G401.6 (cell line): Measurements from ENCODE around the gene SOX6.
"Not testable (repeated sequence)": the region's sequence is repeated elsewhere in the genome, so short reads cannot be mapped to it uniquely, and the experiment has no call there.

Source experiments
- FAIRE-seq: peaks from 2 replicates; lab custom pipeline; 2012; peaks lifted over from hg19 to GRCh38; lab: Jason Lieb, UNC

Gene SOX6

DNA sequence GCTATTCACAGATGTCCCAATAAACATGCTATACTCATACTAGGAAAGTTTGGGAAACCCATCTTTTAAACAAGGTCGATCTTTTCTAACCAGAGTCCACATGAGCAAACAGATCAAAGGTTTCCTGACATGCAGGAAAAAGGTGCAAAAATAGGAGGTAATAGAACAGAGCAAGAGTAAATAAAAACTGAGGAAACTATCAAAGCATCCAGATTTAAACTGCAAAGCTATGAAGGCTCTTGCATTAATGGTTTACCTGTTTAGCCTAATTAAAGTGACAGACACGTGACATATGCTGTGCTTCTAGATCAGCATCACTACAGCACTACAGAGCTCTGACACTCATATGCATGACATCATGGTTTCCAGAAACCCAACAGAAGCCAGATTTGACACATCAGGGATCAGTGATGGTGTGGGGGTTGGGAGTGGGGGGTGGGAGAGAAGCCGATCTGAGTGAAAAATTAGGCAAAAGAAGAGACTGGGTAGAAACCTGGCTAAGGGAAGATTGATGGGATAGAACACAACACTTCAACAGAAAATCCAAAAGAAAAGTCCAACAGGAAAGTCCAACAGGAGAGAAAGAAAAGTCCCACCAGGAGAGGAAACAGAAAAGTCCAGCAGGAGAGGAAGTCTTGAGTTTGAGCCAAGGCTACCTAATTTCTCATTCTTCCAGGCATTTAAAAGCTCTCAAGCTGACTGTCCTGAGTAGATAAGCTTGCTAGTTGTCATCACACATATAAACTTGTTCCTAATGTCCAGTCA, 262.3 kb downstream of the SOX6 start:
- FAIRE-seq, result no peak

DNA sequence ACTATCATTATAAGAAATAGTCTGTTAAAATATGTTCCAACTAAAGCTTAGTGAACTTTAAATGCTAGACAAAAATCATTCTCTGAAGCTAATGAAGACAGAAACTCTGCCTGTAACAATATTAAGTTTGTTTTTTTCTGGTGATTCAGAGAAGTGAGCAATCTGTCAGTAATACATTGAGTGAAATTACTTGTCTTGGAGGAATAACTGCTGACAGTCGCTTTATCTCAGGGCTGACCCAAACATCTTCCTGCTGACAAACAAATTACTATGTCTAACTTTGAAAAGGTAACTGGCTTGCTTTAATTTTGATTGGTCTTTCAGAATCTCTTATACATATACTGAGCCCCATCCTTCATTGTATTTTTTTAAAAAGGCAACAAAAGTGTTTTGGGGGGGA, 264.5 kb downstream of the SOX6 start:
- FAIRE-seq, result no peak

DNA sequence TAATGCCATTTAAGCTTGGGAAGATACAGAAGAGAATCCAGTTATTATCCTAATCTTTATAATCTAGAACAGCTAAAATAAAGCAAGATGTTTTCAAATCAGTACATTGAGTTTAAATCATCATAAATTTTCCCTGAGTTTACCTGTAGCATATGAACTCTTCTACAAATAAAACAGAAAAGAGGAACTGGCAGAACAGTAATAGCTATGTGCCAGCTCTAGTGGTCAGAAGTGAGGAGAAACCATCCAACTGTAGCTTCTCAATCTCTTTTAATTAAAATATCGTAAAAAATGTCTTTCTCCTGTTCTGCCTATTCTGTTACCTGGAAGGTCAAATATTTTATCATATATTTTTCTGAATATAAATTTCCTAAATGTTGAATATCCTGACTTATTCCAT, 266.9 kb downstream of the SOX6 start:
- FAIRE-seq, result no peak

DNA sequence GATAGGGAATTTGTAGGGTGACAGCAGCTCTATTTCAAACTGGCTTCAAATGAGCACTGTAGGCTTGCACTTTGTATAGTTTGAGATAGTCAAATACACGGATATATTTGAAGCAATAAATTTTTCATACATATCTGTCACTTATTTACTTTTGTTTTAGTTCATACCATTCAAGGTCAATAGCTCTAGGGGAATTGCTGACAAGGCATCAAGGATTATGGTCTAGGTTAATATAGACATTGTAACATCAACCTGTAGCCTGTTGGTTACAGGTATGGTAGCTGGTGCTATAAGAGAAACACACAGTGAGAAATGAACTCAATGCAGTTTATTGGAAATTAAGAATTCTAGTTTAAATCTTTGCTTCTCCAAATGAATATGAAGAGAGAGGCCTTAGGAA, 267.6 kb downstream of the SOX6 start:
- FAIRE-seq, result no peak

DNA sequence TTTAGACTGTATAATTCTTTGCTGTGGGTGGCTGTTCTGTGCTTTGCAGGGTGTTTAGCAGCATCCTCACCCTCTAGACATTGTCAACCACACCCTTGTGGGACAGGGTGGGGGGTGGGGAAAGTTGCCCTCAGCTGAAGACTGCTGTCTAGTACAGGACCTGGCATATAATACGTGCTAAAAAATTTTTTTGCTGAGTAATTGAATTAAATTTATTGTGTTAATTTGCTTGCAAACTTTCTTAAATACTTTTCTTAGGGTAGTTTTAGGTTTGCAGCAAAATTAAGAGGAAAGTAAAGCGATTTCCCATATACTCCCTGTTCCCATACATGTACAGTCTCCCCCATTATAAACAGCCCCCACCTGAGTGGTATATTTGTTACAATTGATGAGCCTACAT, 268.5 kb downstream of the SOX6 start:
- FAIRE-seq, result no peak

DNA sequence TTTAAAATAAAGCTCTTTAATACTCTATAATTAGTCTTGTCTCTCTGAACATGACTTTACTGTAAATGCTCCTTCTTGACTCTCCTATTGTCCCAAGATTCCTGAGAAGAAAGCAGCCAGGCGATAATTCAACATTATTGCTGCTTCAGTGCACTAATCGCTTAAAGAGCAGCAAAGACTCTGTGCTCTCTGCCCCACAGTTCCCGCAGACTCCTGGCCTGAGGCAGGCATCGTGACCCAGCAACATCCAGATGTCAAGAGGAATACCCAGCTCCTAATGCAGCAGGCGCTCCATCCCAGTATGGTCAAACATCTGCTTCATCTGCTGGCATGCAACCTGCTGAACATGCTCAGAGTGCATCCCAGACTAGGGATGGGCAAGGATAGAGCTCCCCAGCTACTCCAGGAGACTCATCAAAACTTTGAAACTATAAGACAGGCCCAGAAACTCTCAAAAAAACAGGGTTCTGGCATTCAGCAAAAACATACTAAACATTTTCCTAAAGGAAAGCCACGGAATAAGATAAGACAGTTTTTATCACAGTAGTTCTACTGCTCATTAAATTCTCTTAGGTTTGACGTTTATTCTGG, 270.0 kb downstream of the SOX6 start:
- FAIRE-seq, result no peak

DNA sequence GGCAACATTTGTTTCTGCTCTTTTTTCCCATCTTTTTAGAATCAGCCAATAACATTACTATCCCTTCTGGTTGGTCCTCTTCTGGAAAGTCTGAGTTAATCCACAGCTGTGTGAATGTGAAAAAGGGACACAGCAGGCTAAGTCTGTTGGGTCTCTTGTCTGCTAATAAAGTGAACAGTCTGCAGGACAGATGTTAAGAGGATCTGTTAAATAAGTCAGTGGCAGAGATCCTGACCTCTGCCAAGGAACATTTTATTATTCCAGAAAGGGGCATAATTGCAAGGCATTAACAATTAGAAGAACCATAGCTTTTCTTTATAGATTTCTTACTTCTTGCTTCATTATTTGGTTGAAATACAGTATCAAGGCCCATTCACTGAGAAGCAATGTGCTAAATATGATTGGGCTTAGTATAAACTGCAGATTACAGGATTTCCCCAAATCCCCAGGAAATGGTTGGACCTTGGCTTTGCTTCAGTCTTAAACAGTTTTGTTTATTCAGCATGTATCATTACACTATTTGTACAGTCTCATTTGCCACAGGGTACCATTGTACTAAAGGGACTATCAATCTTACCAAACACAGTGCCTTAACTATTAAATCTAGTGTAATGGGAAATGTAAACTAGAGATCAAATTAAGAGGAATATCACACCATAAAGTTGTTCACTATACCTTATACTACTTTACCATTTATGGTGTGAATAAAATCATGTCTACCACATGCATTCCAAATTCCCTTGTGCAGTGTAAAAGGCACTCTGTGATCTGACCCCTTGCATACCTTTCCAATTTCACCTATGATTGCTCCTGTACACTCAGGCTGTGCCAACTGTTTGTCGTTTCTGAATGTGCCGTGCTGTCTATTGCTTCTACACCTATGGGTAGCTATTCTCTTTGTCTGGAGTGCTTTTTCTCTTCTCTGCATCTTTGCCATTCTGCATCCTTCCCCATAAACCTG, 274.0 kb downstream of the SOX6 start:
- no peak for FAIRE-seq

DNA sequence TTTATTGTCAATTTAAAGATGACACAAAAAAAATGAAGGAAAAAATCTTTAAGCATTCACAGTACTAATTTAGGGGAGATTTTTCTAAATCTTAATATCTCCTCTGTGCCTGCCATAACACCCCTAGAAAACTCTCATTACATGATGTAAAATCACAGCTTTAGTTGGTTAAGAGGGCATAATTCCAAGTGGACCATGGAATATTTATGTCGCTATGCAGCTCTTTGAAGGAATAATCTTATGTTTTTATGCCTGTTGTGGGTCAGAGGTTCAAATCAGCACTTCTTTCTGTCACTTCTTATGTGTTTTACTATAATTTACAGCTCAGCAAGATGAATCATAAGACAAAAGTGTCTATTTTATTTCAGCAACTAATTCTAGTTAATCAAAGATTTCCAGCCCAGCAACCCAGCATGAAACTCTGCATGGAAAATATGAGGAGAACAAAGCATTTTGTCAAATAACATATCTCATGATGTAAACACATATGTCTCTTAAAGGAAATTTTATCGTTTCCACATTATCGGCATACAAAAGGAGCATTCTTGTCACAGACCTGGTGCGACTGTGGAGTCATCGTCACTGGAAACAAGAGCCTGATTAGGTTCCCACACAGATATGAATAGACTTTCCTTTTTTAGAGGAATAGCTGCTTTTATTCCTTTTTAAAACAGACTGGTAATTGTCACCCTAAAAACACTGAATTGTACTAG, 274.8 kb downstream of the SOX6 start:
- FAIRE-seq, result no peak

DNA sequence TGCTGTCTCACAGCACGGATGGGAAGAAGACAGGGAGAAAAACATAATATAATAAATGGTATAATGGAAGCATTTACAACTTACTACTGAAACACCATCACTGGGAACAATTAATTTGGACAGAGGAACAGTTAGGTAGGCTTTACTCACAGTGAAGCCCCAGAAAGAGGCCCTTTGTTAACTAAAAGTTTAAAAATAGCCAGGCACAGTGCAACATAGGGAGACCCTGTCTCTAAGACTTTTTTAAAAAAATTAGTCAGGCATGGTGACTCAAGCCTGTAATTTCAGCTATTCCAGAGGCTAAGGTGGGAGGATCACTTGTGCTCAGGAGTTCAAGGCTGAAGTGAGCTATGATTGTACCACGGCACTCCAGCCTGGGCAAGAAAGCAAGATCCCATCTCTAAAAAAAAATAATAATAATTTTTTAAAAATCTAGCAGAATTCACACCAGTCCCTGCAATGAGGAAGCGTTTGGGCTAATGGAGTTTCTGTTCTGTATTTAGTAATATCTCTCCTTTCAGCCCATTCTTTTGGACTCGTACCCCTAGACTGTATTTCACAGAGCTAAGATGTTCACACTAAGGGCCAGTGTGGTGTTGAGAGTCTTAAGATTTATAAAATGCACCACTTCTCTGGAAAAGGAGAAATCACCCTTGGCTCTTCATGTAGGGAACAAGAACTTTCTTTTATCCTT, 275.5 kb downstream of the SOX6 start:
- FAIRE-seq, result no peak

DNA sequence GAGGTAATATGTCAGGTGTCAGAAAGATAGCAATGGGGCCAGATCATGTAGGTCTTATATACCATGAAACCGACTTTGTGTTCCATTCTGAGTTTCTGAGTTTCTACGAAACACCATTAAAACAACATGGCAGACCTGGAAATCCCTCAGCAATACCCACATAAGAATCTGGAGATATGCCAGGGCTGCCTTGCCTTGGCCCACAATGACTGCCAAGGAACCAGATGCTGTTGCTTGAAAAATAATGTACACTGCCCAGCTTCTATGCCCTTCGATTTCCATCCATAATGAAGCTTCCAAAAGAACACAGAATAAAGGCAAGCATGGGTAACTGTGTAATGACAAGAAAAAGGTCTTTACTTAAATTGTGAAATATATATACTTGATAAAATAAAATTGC, 277.4 kb downstream of the SOX6 start:
- no peak for FAIRE-seq

DNA sequence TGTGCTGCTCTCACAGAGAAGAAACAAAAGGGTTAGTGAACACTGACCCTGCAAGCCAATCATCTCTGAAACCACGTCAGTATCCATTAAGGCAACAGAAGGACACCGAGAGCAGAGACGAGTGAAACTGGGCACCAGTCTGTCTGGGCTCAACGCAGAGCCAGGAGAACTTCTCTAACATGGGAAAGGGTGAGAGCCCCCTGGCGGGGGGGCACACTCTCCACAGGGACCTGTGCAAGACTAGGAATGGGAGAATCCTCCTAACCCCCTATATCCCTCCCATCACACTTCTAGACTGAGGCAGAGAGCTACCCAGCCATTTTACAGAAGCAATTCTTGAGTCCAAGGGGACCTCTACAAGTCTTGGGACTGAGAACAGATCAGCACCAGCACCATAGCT, 285.8 kb downstream of the SOX6 start:
- no peak for FAIRE-seq

DNA sequence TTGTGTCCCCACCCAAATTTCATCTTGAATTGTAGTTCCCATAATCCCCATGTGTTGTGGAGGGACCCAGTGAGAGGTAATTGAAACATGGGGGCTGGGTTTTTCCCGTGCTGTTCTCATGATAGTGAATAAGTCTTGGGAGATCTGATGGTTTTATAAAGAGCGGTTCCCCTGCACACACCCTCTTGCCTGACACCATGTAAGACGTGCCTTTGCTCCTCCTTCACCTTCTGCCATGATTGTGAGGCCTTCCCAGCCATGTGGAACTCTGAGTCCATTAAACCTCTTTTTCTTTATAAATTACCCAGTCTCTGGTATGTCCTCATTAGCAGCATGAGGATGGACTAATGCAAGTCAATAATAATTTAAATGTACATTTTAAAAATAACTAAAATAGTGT, 289.1 kb downstream of the SOX6 start:
- not testable (repeated sequence) for FAIRE-seq

DNA sequence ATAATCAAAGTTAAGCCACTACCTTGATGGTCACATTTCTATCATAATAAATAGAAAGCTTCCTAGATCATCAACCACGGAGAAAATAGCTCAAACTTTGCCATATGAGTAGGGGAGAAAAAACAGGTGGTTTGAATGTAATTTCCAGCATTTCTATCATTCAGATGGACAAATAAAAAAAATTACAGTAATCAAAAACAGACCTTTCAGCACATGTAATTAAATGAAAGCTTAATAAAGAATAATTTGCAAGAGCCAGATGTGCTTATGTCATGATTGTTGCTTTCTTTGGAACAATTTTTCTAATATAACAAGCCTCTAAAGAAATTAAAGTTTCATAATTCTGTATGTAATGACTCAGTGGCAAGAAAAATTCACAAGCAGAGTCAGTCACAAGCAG, 297.0 kb downstream of the SOX6 start:
- no peak for FAIRE-seq

DNA sequence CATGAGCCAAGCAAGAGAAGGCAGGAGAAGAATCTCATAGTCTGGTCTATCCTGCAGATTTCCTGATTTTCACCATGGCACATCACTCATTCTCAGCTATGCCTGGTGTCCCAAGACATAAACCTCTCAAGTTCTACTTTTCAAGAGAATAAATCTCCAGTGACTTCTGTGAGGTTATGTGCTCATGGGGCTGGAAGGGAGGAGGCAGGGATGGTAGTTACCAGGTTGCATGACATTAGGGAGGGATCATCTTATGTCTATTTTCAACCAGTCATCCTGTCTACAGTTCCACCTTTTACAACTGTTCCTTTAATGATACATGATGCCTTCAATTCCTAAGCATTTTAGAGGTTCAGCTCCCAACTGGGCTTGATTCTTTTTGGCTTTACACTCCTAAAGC, 297.7 kb downstream of the SOX6 start:
- FAIRE-seq, result no peak

DNA sequence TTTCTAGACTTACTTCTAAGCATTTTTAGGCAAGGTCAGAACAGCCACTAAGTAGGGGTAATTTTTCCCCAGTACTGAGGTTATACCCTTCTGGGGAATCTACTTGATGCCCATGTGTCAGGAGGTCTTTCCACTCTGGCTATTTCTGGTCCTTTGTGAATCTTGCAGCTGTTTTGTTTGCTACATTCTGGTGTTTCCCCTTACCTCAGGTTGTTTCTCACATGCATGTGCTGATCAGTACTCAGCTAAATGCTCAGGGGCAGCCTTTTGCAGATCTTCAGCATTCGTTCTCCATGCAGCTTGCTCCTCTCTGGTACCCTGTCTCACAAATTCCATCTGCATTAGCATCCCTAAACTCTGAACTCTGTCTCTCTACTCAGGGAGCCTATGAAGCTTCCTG, 303.6 kb downstream of the SOX6 start:
- no peak for FAIRE-seq

DNA sequence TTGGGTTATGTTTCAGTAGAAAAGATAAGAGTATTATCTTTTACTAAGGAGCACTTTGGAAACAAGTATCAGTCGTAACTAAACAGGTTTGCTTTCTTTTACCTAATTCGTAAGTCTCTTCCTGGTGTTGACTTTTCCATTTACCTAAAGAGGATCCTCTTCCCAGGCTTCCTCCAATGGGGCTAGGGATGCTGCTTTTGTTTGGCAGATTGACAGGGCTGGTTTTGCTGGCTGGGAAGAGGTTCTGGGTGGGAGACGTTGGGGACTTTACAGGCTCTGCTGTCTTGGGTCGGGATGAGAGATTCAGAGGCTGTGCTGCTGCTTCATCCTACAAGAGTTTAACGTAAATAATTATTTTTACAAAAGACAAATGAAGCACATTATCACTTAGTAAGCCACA, 306.7 kb downstream of the SOX6 start:
- no peak for FAIRE-seq

DNA sequence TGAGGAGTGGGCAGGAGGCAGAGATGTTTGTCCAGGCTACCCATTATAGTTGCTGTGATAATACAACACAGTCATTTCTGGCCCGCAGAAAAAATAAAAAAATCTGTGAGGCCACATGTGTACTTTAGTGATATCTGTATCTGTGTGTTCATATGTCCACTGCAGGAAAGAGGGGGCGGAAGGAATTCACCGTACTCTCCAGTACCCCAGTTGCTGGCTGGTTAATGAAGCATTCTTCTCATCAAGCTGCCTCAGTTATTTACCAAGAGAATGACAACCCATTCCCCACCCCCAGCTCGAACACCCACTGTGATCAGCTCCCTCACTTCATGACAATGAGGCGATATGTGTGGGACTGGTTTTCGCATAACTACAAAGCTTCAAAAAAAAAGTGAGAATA, 309.3 kb downstream of the SOX6 start:
- no peak for FAIRE-seq

DNA sequence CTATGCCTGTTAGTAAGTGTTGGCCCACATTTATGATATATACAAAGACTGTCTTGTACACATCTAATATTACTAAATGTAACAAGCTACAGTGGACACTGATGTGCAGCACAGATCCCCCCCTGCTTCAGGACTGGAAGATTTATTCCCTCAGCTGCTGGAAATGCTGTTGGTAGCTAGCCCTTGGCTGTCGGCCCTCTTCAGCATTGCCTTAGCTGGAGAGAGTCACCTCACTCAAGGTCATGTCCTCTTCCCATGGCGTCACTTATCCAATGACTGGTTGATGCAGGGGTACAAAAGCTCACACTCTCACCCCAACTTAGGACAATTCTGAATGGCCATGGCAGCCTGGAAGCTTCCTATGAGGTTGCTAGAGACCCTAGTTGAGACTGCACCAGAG, 312.7 kb downstream of the SOX6 start:
- FAIRE-seq, result no peak

DNA sequence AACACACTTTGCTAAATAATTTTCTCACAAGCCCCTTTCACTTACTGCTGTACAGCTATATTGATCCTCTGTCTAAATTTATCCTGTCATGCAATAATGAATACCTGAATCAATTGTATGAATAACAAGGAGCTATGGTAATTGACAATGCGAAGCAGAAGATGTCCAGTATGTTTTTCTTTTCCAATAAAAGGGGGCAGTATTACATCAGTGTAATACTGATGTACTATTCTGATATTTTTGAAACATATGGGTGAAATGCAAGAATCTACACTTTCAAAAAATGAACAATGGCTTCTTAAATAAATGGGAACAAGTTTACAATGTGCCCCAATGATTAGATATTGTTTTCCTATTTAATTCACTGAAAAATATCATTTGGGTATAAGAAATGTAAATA, 315.1 kb downstream of the SOX6 start:
- no peak for FAIRE-seq

DNA sequence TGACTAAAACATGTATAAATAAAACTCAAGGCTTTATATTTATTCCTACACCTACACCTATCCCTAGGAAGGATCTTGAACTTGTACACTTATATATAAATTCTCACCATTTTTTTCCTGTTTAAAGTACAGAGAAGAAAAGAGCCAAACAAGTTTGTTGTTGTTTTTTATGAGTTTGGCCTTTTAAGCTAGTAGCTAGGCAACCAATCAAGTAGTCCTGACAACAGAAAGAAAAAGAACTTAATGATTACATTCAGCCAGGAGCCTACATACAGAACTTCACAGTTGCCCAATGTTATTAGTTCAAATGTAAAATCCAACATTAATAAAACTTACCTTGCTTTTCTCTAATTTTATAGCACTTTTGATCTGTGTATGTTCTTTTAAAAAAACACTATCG, 316.2 kb downstream of the SOX6 start:
- no peak for FAIRE-seq

DNA sequence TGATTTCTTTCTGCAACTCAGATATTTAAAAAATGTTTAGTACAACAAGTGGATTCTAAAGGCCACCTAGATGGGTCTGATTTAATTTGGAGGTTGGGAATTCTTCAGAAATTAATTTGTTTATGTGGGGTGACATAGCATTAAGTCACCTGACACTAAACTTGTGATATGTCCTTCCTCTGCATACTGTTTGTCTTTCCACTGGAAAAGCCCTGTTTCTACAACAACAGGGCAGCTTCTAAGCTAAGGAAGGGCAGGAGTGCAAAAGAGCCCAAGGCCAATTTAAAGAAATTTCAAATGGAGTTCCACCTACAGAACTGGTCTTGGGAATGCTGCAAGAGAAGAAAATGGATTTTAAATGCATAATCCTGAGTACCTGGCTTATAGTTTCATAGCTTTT, 319.2 kb downstream of the SOX6 start:
- FAIRE-seq, result no peak

DNA sequence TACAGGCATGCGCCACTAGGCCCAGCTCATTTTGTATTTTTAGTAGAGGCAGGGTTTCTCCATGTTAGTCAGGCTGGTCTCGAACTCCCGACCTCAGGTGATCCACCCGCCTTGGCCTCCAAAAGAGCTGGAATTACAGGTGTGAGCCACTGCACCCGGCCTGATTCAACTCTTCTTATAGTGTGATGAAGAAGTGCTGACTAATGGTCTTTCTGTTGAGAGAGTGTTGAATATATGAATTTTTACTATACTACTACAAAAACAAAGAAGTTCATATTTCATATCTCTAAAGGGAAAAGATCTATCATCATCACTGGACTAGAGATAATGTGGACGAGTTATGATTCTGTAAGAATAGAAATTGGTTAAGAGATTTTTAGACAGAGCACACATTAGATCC, 320.1 kb downstream of the SOX6 start:
- FAIRE-seq, result no peak
